ENCODE results near the gene AKR1C3.
"Not testable (repeated sequence)": the region's sequence is repeated elsewhere in the genome, so short reads cannot be mapped to it uniquely, and the experiment has no call there.

The AKR1C3 gene

DNA sequence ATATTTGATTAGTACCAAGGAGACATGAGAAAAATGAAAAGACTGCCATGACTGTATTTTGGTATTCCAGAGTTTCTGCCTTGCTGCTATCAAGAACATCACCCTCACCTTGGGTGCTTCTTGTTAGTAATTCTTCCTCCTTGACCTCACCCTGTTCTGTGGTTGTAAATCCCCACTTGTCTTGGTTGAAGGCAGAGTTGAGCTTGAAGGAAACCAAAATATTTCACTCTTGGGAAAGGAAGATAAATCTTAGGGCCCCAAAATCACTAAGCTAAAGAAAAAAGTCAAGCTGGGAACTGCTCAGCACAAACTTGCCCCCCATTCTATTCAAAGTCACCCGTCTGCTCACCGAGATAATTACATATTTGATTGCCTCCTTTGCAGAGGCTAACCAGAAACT is 20.6 kb upstream of the AKR1C3 start:
- Mint-ChIP-seq H3K9me3 (no peaks in the 10 kb centered on the region), H3K4me3 (no peak overlapping the region), H3K27ac (no peak overlapping the region), H3K4me1 (no peaks in the 10 kb centered on the region), H3K36me3 (ENCODE audit: low read depth) (no peaks in the 10 kb centered on the region), H3K27me3 (no peaks in the 10 kb centered on the region)
- DNase-seq (no peak), ATAC-seq (no peak)

- no peaks in the 10 kb centered on the region for H3K4me1 Mint-ChIP-seq
- ATAC-seq (no peak), DNase-seq (no peak)
- no peaks in the 10 kb centered on the region for H3K36me3 Mint-ChIP-seq (ENCODE audit: low read depth)
- H3K9me3 Mint-ChIP-seq: no peaks in the 10 kb centered on the region
- no peak overlapping the region for H3K4me3 Mint-ChIP-seq
- no peak overlapping the region for H3K27ac Mint-ChIP-seq
- H3K27me3 Mint-ChIP-seq: no peaks in the 10 kb centered on the region
Measured at GRCh38 chr10:5076615-5077014, 17.6 kb upstream of the AKR1C3 start.

DNA sequence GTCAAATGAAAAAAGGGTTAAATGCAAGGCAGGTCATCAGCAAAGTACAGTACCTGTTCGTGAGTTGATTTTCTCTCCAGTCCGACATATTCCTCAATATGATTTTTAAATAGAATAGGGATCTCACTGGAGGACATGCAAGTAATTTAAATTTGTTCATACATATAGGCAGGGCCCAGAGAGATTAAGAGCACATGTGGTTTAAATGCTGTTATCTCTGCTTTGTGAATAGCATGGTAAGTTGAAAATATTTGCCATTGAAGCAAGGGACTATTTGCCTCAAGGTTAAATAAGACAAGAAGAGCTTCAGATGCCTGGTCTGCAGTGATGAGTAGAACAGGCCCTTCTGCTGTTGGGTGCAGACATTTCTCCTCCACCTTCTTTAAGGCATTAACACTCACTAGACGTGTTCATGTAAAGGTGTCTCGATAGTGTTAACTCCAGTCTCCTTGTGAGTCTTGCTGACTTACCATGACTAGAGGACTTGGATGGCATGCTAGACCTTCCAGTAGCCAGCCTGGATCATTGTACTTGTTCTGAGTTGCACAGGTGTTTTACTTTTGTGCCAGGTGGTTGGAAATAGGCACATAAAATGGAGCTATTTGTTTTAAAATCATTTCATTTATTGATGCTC is 15.6 kb upstream of the AKR1C3 start:
- Mint-ChIP-seq H3K27ac (no peak overlapping the region), H3K27me3 (no peaks in the 10 kb centered on the region), H3K4me3 (no peak overlapping the region), H3K4me1 (no peaks in the 10 kb centered on the region), H3K36me3 (ENCODE audit: low read depth) (no peaks in the 10 kb centered on the region), H3K9me3 (no peaks in the 10 kb centered on the region)
- DNase-seq (no peak), ATAC-seq (no peak)

DNA sequence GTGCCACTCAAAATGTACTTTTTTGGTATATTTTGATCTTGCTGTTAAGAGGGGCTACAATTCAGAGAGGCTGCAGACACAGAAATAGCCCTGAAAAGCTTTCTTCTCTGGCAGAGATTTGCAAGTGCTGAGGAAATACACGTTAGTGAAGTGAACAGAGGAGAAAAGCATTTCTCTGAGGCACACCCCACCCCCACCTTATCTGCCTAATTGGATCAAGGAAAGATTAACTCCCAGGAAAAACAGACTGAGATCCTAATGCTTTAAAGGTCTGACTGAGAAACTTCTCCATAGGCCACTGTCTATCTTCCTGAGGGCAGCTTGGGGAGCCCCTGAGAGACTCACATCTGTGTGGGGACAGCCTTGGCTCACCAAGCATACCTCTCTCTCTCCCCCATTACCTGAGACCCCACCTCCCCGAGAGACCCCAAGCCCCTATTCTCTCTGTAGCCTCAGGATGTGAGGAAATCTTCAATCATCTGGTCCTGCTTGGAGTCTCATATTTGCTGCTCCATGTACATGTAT is 14.8 kb upstream of the AKR1C3 start:
- ATAC-seq (no peak), DNase-seq (no peak)
- Mint-ChIP-seq H3K4me3 (no peak overlapping the region), H3K27ac (no peak overlapping the region), H3K4me1 (no peaks in the 10 kb centered on the region), H3K36me3 (ENCODE audit: low read depth) (no peaks in the 10 kb centered on the region), H3K9me3 (no peaks in the 10 kb centered on the region), H3K27me3 (no peaks in the 10 kb centered on the region)

GRCh38 chr10:5079836-5080235 is 14.4 kb upstream of the AKR1C3 start:
- H3K9me3 Mint-ChIP-seq: no peaks in the 10 kb centered on the region
- H3K4me3 Mint-ChIP-seq: no peak overlapping the region

DNA sequence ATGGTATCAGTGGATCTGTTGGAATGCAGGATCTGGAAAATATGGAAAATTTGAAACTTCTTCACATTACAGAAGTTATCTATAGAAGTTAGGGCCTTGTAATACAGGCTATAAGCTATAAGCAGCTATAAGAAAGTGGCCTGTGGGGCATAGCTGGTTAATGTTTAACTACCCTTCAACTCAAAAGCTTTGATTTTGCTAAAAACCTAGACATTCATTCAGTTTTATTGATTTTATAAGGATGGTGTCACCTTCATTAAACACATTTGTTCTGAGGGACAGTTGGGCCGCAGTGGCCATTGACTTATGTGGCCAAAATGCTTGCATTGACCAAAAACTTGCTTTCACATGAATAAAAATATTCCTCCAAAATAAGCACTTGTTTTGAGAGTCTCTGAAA is 13.1 kb upstream of the AKR1C3 start:
- no peak for DNase-seq
- H3K27me3 Mint-ChIP-seq: no peaks in the 10 kb centered on the region
- no peaks in the 10 kb centered on the region for H3K9me3 Mint-ChIP-seq
- H3K27ac Mint-ChIP-seq: no peak overlapping the region
- H3K4me3 Mint-ChIP-seq: no peak overlapping the region
- ATAC-seq: no peak
- H3K36me3 Mint-ChIP-seq (ENCODE audit: low read depth): no peaks in the 10 kb centered on the region
- H3K4me1 Mint-ChIP-seq: no peaks in the 10 kb centered on the region

More at GRCh38 chr10:5079836-5080235, 14.4 kb upstream of the AKR1C3 start:
- H3K27ac Mint-ChIP-seq: no peak overlapping the region
- DNase-seq: no peak
- no peak for ATAC-seq
- H3K4me1 Mint-ChIP-seq: no peaks in the 10 kb centered on the region
- H3K27me3 Mint-ChIP-seq: no peaks in the 10 kb centered on the region
- H3K36me3 Mint-ChIP-seq (ENCODE audit: low read depth): no peaks in the 10 kb centered on the region

DNA sequence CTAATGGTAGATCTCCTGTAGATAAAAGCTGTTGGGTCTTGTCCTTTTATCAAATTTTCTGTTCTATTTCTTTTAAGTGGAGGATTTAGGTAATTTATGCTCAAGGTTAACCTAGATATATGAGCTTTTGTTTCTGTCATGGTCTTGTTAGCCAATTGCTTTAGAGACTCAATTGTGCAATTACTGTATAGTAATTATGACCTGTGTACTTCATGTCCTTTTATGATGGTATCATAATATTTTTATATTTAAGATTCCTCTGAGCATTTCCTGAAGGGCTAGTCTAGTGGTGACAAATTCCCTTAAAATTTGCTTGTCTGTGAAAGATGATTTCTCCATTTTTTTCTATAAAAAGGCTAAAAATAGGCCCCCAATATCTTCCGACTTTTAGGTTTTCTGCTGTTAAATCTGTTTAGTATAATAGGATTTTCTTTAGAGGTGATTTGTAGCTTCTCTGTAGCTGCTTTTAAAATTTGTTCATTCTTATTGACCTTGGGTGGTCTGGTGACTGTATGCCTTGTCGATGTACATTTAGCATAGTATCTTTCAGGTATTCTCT is 5.4 kb upstream of the AKR1C3 start:
- DNase-seq: no peak

GRCh38 chr10:5089865-5090264 is 4.3 kb upstream of the AKR1C3 start:
- ATAC-seq: no peak
- no peaks in the 10 kb centered on the region for H3K4me1 Mint-ChIP-seq

More for the DNA sequence above, 5.4 kb upstream of the AKR1C3 start:
- H3K36me3 Mint-ChIP-seq (ENCODE audit: low read depth): peaks cover 1% of the 10 kb centered on the region
- ATAC-seq: no peak
- H3K9me3 Mint-ChIP-seq: peaks cover 17% of the 10 kb centered on the region
- H3K27ac Mint-ChIP-seq: no peak overlapping the region
- H3K27me3 Mint-ChIP-seq: peaks cover 11% of the 10 kb centered on the region
- no peak overlapping the region for H3K4me3 Mint-ChIP-seq
- no peaks in the 10 kb centered on the region for H3K4me1 Mint-ChIP-seq

DNA sequence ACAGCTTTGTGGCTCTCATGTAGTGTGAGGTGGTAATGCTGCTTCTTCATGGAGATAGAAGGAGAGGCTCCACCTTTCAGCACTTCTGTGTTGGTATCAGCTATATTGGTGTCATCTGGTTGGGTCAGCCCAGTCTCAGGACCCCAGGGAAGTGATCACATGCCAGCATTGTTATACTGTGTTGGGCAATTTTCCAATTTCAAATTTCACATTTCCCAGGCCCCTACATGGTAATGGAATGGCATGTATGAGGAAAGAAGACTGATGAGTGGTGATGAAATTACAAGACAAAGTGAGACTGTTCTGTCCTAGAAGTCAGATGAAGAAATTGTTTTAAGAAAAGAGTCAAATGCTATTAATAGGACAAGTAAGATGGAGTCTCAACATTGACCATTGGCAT is 3.7 kb upstream of the AKR1C3 start:
- Mint-ChIP-seq H3K4me1 (no peaks in the 10 kb centered on the region), H3K27me3 (peaks cover 19% of the 10 kb centered on the region), H3K36me3 (ENCODE audit: low read depth) (peaks cover 1% of the 10 kb centered on the region), H3K4me3 (no peak overlapping the region), H3K9me3 (peaks cover 17% of the 10 kb centered on the region), H3K27ac (no peak overlapping the region)
- DNase-seq (no peak), ATAC-seq (no peak)

More at GRCh38 chr10:5089865-5090264, 4.3 kb upstream of the AKR1C3 start:
- Mint-ChIP-seq H3K27me3 (peaks cover 15% of the 10 kb centered on the region), H3K27ac (no peak overlapping the region), H3K4me3 (no peak overlapping the region), H3K36me3 (ENCODE audit: low read depth) (peaks cover 1% of the 10 kb centered on the region), H3K9me3 (peaks cover 17% of the 10 kb centered on the region)
- DNase-seq: no peak

GRCh38 chr10:5091196-5091595 is 3.0 kb upstream of the AKR1C3 start:
- no peak overlapping the region for H3K4me3 Mint-ChIP-seq
- DNase-seq (no peak), ATAC-seq (no peak)
- H3K27me3 Mint-ChIP-seq: peaks cover 22% of the 10 kb centered on the region
- H3K36me3 Mint-ChIP-seq (ENCODE audit: low read depth): peaks cover 1% of the 10 kb centered on the region
- no peaks in the 10 kb centered on the region for H3K4me1 Mint-ChIP-seq
- H3K27ac Mint-ChIP-seq: no peak overlapping the region
- H3K9me3 Mint-ChIP-seq: peaks cover 17% of the 10 kb centered on the region

DNA sequence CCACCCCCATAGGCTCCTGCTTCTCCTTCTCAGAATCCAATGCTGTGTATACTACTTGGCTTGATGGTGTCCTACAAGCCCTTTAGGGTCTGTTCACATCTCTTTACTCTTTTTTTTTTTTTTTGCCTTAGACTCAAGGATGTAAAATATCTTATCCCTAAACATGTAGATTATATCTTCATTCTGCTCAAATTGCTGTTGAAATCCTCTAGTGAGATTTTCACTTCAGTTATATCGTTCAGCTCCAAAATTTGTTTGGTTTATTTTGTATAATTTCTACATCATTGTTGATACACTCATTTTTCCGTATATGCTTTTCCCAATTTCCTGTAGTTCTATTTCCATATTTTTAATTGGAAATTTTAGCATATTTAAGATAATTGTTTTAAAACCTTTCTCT is 1.8 kb upstream of the AKR1C3 start:
- H3K4me1 Mint-ChIP-seq: no peaks in the 10 kb centered on the region
- ATAC-seq: no peak
- no peak for DNase-seq
- H3K27ac Mint-ChIP-seq: no peak overlapping the region
- peaks cover 17% of the 10 kb centered on the region for H3K9me3 Mint-ChIP-seq
- peaks cover 1% of the 10 kb centered on the region for H3K36me3 Mint-ChIP-seq (ENCODE audit: low read depth)
- H3K27me3 Mint-ChIP-seq: peaks cover 22% of the 10 kb centered on the region
- H3K4me3 Mint-ChIP-seq: no peak overlapping the region

DNA sequence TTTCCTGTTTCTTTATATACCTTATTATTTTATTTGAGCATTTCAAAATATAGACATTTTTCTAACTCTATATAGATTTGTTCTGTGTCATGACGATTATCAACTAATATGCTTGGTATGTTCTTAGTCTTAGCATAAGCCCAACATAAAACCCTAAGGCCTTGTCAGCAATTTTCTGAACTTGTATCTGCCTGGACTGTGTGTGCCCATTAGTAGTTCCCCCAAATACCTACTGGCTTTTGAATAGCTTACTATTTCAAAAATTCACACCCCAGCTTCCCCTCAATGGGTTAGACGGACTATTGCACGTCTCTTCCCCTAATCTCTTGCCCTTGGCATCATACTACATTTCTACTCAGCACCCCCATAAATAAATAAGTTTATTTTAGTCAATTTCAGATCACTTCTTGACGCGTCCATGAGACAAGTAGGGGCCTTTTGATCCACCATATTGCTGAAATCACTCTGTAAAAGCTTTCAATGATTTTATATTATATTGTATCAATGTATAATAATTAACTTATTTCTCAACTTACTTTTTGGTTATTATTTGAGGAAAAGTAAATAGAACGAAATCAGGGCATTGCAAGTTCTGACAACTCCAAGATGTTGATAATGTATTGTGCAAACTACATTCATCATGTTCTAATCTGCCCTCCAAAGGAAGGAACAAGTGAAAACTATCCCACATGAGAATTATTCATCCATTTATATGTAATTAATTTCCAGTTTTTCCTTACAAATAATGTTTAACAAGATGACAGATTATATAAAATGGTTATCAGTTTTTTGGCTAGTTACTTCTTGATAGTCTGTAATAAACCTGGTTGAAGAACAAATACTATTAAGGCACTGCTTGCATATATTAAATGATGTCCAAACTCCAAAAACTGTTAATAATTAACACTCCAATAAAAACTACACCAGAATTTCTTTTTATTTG is 1.1 kb upstream of the AKR1C3 start:
- no peak for ATAC-seq
- peaks cover 17% of the 10 kb centered on the region for H3K9me3 Mint-ChIP-seq
- no peaks in the 10 kb centered on the region for H3K4me1 Mint-ChIP-seq
- no peak overlapping the region for H3K27ac Mint-ChIP-seq
- peaks cover 1% of the 10 kb centered on the region for H3K36me3 Mint-ChIP-seq (ENCODE audit: low read depth)
- H3K27me3 Mint-ChIP-seq: peaks cover 16% of the 10 kb centered on the region
- H3K4me3 Mint-ChIP-seq: no peak overlapping the region
- no peak for DNase-seq

DNA sequence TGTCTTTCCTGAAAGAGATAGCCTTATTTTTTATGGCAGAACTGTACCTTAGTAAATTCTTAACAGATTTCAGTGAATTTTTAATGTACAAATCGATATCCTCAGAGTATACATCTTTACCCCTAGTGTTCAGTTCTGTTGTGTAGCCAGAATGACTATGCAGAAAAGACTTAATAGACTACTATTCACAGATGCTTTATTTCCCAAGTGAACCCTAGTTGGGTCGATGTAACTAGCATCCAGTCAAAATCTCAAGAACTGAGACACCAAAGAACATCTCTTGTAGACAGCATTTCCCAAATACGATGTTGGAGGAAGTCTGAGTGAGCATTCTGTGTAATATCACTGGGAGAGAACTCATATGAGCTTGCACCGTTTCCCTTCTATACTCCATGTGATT is 1.5 kb downstream of the AKR1C3 start:
- H3K36me3 Mint-ChIP-seq (ENCODE audit: low read depth): no peaks in the 10 kb centered on the region
- no peak overlapping the region for H3K4me3 Mint-ChIP-seq
- H3K9me3 Mint-ChIP-seq: peaks cover 3% of the 10 kb centered on the region
- DNase-seq: no peak
- H3K4me1 Mint-ChIP-seq: no peaks in the 10 kb centered on the region
- peaks cover 13% of the 10 kb centered on the region for H3K27me3 Mint-ChIP-seq
- no peak overlapping the region for H3K27ac Mint-ChIP-seq
- ATAC-seq: no peak

DNA sequence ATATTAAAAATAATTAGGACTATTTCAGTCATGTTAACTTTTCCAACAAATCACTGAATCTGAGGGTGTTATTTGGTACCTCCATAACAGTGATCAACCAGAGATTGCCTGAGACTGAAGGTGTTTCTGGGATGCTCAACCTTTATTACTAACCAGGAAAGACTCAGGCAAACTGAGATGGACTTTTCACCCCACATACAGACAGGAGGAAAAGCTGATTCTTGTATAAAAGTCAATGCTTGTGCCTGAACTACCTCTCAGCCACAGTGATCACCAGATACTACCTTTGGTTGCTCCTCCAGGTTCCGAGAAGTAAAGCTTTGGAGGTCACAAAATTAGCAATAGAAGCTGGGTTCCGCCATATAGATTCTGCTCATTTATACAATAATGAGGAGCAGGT is 1.9 kb downstream of the AKR1C3 start:
- no peak for ATAC-seq
- Mint-ChIP-seq H3K27ac (no peak overlapping the region), H3K27me3 (peaks cover 13% of the 10 kb centered on the region), H3K4me3 (no peak overlapping the region), H3K4me1 (no peaks in the 10 kb centered on the region), H3K9me3 (no peaks in the 10 kb centered on the region), H3K36me3 (ENCODE audit: low read depth) (no peaks in the 10 kb centered on the region)
- DNase-seq: no peak

DNA sequence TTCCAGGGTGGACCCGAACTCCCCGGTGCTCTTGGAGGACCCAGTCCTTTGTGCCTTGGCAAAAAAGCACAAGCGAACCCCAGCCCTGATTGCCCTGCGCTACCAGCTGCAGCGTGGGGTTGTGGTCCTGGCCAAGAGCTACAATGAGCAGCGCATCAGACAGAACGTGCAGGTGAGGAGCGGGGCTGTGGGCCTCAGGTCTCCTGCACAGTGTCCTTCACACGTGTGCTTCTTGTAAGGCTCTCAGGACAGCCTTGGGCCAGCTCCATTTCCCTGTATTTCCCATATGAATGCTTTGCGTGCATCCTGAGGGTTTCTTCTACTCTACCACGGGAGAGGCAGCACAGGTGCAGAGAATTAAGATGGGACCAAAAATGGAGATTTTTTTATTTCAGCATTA is 8.3 kb downstream of the AKR1C3 start:
- not testable (repeated sequence) for H3K9me3 Mint-ChIP-seq; ATAC-seq; H3K4me1 Mint-ChIP-seq; H3K27me3 Mint-ChIP-seq; H3K36me3 Mint-ChIP-seq (ENCODE audit: low read depth); H3K27ac Mint-ChIP-seq; DNase-seq; H3K4me3 Mint-ChIP-seq
